Measurements from ENCODE around the gene HPX. TPM values are rescaled to one million over a fixed set of nuclear protein-coding genes. Genes with fewer than 3 reads are reported as not detected.

Gene HPX
- total and polyA plus RNA-seq, 2 of the 4 experiments (the other 2 are of a cell fraction): 0.36 to 1.4 TPM

DNA sequence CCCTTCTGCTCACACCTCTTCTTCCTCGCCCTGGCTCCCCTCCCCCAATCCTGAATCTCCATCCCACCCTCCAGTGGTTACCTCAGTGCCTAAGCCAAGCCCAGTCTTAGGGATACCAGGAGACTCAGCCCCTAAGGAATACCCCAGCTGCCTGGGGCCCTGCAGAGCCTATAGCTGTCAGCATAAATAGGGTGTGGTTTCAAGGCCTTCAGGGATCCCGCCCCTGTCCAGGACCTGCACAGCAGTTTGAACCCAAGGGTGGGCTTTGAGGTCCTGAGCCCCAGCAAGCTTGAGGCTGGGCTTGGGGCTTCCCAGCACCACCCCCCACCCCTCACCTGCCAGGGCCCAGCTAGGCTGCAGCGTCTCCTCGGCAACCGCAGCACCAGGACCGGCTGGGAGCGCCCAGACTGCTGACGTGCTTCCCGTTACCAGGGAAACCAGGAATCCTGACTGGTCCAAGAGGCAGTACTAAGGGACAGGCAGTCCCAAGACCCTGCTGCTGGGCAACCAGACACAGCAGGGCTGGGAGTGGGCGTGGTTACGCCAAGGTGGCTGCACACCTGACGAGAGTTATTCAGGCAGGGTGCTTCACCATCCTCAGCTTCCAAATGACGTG is 35.6 kb downstream of the HPX start:
- no CpG with 5 or more reads among the region's 13 CpGs for WGBS, 2 experiments (ENCODE audit: extremely low coverage in 2 of 2, insufficient read length in 1 of 2)
- no peak overlapping the region for H2BK5ac ChIP-seq (ENCODE audit: low read depth, low read length, poor library complexity, severe bottlenecking)
- ChIA-PET CTCF (no interaction called here), POLR2A (ENCODE audit: unreplicated experiment) (no interaction called here)
- intact Hi-C loops (cut with micrococcal nuclease): no loop called here
- no peak overlapping the region for H3K9ac ChIP-seq (ENCODE audit: low read depth, low read length)
- H4K8ac ChIP-seq (ENCODE audit: low read depth in 2 of 2, low read length in 2 of 2): no peak overlapping the region
- H2BK20ac ChIP-seq (ENCODE audit: low read depth, low read length): no peak overlapping the region
- no peak for DNase-seq
- no peak overlapping the region; the same call in 1 of the 2 replicates for H3K27ac ChIP-seq (ENCODE audit: insufficient read depth, low read length)
- peaks cover 23% of the 10 kb centered on the region for H3K36me3 ChIP-seq (ENCODE audit: control insufficient read depth, insufficient read depth, low read length)
- peaks cover 8% of the 10 kb centered on the region for H3K4me1 ChIP-seq (ENCODE audit: control insufficient read depth, insufficient read depth, low read length)
- H3K79me1 ChIP-seq (ENCODE audit: low read depth in 1 of 2, low read length in 2 of 2): peaks cover 4 to 18% of the 10 kb centered on the region in 2 experiments
- no peak overlapping the region for H4K91ac ChIP-seq (ENCODE audit: insufficient read depth, low read depth, low read length)
- H2AFZ ChIP-seq (replicated peaks; ENCODE audit: low read length, poor library complexity): no peak overlapping the region
- no peaks in the 10 kb centered on the region for H3K9me3 ChIP-seq (ENCODE audit: control insufficient read depth, insufficient read depth, low read length)
- TF ChIP-seq MAZ (IDR thresholded peaks at IDR 0.05; ENCODE audit: borderline replicate concordance, low read depth, low read length): no peak
- TF ChIP-seq, protein P1, sequence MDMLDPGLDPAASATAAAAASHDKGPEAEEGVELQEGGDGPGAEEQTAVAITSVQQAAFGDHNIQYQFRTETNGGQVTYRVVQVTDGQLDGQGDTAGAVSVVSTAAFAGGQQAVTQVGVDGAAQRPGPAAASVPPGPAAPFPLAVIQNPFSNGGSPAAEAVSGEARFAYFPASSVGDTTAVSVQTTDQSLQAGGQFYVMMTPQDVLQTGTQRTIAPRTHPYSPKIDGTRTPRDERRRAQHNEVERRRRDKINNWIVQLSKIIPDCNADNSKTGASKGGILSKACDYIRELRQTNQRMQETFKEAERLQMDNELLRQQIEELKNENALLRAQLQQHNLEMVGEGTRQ (IDR thresholded peaks at IDR 0.05; ENCODE audit: low read depth, low read length): no peak
- no peak for ATAC-seq (ENCODE audit: low read depth)
- no peak overlapping the region for H2AK9ac ChIP-seq (replicated peaks; ENCODE audit: low read depth, low read length, poor library complexity)
- in situ Hi-C loops (cut with MboI; ENCODE audit: low sequenced_read_pairs): no loop called here
- no peak overlapping the region for H4K5ac ChIP-seq (ENCODE audit: low read depth, low read length)
- H3K4me2 ChIP-seq (ENCODE audit: low read depth, low read length): no peak overlapping the region
- no peak overlapping the region for H2BK120ac ChIP-seq (ENCODE audit: low read depth, low read length)
- H3K9me1 ChIP-seq (ENCODE audit: insufficient read depth, low read length): peaks cover 29% of the 10 kb centered on the region
- no peak overlapping the region for H3K4me3 ChIP-seq (ENCODE audit: insufficient read depth, low read depth, low read length)
- H3K27me3 ChIP-seq (ENCODE audit: control insufficient read depth, insufficient read depth, low read length): no peaks in the 10 kb centered on the region
- no peak overlapping the region for H3K14ac ChIP-seq (replicated peaks; ENCODE audit: low read depth, low read length)
- H3K56ac ChIP-seq (ENCODE audit: extremely low read depth, insufficient read depth, low read length): no peak overlapping the region
- peaks cover 8% of the 10 kb centered on the region for H4K20me1 ChIP-seq (ENCODE audit: insufficient read depth, low read length)
- no peak overlapping the region for H2AK5ac ChIP-seq (ENCODE audit: low read depth, low read length)
- H3K23ac ChIP-seq (ENCODE audit: low read depth, low read length): no peak overlapping the region
- no peak overlapping the region for H3K18ac ChIP-seq (ENCODE audit: low read depth, low read length)
- no TSS peak for BruUV-seq (replicated peaks)
- H2BK15ac ChIP-seq (ENCODE audit: low read depth, low read length): no peak overlapping the region
- dilution Hi-C loops (cut with HindIII; ENCODE audit: low sequenced_read_pairs, unreplicated experiment): no loop called here
- no peak overlapping the region; the same call in 1 of the 2 replicates for H3K4ac ChIP-seq (ENCODE audit: low read depth, low read length)
